ENCODE results near the gene IFITM1. TPM values are rescaled to one million over a fixed set of nuclear protein-coding genes. Genes with fewer than 3 reads are reported as not detected.
"Not testable (repeated sequence)": the region's sequence is repeated elsewhere in the genome, so short reads cannot be mapped to it uniquely, and the experiment has no call there.

The IFITM1 gene
- total and polyA plus RNA-seq, 2 donors from 2014 or later: 248 to 440 TPM

DNA sequence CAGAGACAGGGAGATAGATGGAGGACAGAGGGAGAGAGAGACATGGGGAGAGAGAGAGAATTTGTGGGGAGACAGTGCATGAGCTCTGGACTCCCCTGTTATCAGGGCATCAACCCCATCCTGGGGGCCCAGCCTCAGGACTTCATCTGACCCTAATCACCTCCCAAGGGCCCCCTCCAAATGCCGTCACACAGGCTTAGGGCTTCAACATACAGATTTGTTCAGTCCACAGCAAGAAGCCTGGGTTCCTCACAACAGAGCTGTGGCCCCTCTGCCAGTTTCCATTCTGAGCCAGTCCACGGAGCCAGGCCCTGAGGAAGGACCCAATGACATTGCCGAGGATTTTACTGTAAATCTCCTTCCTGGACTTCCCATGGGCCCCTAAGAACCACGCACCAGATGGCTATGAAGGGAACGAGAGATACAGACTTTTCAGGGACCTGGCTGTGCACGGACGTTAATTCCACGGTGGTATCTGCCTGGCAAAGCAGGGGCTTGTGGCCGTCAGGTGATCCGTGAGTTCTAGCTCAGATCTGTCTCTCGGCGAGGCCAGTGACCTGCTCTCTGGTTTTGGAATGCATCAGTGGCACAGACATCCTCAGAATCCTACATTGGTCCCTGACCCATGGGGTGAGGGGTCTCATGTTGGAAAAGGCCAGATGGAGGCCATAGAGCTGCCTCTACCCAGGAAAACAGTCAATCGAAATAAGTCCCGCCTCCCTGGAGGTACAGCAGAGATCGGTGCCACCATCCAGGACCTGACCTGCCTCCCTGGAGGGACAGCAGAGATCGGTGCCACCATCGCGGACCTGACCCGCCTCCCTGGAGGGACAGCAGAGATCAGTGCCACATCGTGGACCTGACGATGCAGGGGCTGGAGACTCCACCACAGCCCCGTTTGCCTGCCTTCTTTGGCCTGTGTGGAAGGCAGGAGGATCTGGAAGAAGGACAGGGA, 46.8 kb downstream of the IFITM1 start:
- peaks cover 0 to 13% (median 0%) of the 10 kb centered on the region in 3 donors for H3K9me3 ChIP-seq (ENCODE audit: control insufficient read depth in 2 of 3, insufficient read depth in 1 of 3, low read length in 3 of 3)
- no peak overlapping the region for H3K9ac ChIP-seq (ENCODE audit: low read length in 3 of 3)
- no peaks in the 10 kb centered on the region for H3K27me3 ChIP-seq (ENCODE audit: control insufficient read depth, insufficient read depth, low read length)
- TF ChIP-seq, protein P1, sequence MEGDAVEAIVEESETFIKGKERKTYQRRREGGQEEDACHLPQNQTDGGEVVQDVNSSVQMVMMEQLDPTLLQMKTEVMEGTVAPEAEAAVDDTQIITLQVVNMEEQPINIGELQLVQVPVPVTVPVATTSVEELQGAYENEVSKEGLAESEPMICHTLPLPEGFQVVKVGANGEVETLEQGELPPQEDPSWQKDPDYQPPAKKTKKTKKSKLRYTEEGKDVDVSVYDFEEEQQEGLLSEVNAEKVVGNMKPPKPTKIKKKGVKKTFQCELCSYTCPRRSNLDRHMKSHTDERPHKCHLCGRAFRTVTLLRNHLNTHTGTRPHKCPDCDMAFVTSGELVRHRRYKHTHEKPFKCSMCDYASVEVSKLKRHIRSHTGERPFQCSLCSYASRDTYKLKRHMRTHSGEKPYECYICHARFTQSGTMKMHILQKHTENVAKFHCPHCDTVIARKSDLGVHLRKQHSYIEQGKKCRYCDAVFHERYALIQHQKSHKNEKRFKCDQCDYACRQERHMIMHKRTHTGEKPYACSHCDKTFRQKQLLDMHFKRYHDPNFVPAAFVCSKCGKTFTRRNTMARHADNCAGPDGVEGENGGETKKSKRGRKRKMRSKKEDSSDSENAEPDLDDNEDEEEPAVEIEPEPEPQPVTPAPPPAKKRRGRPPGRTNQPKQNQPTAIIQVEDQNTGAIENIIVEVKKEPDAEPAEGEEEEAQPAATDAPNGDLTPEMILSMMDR (IDR thresholded peaks at IDR 0.05; ENCODE audit: borderline replicate concordance, extremely low read depth, insufficient read depth): no peak
- H3K27ac ChIP-seq (ENCODE audit: low read depth in 2 of 2, low read length in 2 of 2): no peak overlapping the region
- peaks cover 0 to 15% (median 0%) of the 10 kb centered on the region in 3 donors for H3K36me3 ChIP-seq (ENCODE audit: control insufficient read depth in 2 of 3, insufficient read depth in 3 of 3, low read length in 3 of 3)
- DNase-seq (peak in 2 of 5 donors; percentile 53 to 80), FAIRE-seq (no peak)
- no peak overlapping the region for H3K4me3 ChIP-seq (ENCODE audit: low read length in 3 of 3)
- intact Hi-C loops (cut with DNase I): no loop called here
- H3K4me1 ChIP-seq (ENCODE audit: control insufficient read depth in 2 of 3, insufficient read depth in 2 of 3, low read depth in 1 of 3, low read length in 3 of 3): peaks cover under 1 to 3% (median 2%) of the 10 kb centered on the region in 3 donors

DNA sequence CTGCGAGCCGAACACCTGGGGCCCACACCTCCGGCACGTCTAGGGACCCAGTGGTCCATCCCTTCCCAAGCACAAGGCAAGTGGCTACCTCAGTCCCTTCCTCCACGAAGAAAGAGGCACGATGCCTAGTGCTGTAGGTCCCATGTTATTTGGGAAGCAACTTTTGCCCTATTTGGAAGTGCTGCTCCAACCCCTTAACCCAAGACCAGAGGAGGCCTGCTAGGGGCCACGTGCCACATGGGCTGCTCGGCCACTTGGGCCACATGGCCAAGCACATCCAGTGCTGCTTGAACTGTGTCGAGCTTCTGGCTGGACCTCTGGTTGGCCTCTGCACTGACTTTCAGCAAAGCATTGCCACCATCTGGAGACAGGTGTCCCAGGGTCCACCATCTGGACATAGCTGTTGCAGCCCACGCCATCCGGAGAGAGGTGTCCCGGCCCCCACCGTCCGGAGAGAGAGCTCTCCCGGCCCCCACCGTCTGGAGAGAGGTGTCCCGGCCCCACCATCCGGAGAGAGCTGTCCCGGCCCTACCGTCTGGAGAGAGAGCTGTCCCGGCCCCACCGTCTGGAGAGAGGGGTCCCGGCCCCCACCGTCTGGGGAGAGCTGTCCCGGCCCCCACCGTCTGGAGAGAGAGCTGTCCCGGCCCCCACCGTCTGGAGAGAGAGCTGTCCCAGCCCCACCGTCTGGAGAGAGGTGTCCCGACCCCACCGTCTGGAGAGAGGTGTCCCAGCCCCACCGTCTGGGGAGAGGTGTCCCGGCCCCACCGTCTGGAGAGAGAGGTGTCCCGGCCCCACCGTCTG, 49.0 kb downstream of the IFITM1 start:
- Histone ChIP-seq H3K4me3 (ENCODE audit: low read length in 3 of 3) (no peak overlapping the region), H3K36me3 (ENCODE audit: control insufficient read depth in 2 of 3, insufficient read depth in 3 of 3, low read length in 3 of 3) (peaks cover 0 to under 1% (median 0%) of the 10 kb centered on the region in 3 donors), H3K27me3 (ENCODE audit: control insufficient read depth, insufficient read depth, low read length) (no peaks in the 10 kb centered on the region), H3K9ac (ENCODE audit: low read length in 3 of 3) (no peak overlapping the region), H3K9me3 (ENCODE audit: control insufficient read depth in 2 of 3, insufficient read depth in 1 of 3, low read length in 3 of 3) (peaks cover 0 to under 1% (median 0%) of the 10 kb centered on the region in 3 donors), H3K4me1 (ENCODE audit: control insufficient read depth in 2 of 3, insufficient read depth in 2 of 3, low read depth in 1 of 3, low read length in 3 of 3) (no peaks in the 10 kb centered on the region), H3K27ac (ENCODE audit: low read depth in 2 of 2, low read length in 2 of 2) (no peak overlapping the region)
- no peak for DNase-seq
- TF ChIP-seq, protein P1 (IDR thresholded peaks at IDR 0.05; ENCODE audit: borderline replicate concordance, extremely low read depth, insufficient read depth): no peak
- intact Hi-C loops (cut with DNase I): no loop called here
- FAIRE-seq: no peak

DNA sequence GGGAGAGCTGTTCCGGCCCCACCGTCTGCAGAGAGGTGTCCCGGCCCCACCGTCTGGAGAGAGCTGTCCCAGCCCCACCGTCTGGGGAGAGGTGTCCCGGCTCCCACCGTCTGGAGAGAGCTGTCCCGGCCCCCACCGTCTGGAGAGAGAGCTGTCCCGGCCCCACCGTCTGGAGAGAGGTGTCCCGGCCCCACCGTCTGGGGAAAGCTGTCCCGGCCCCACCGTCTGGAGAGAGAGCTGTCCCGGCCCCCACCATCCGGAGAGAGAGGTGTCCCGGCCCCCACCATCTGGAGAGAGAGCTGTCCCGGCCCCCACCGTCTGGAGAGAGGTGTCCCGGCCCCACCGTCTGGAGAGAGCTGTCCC, 49.6 kb downstream of the IFITM1 start:
- H3K9ac ChIP-seq (ENCODE audit: low read length in 3 of 3); H3K27ac ChIP-seq (ENCODE audit: low read depth in 2 of 2, low read length in 2 of 2); H3K4me3 ChIP-seq (ENCODE audit: low read length in 3 of 3); H3K4me1 ChIP-seq (ENCODE audit: control insufficient read depth in 2 of 3, insufficient read depth in 2 of 3, low read depth in 1 of 3, low read length in 3 of 3); DNase-seq; intact Hi-C loops (cut with DNase I); H3K9me3 ChIP-seq (ENCODE audit: control insufficient read depth in 2 of 3, insufficient read depth in 1 of 3, low read length in 3 of 3); H3K36me3 ChIP-seq (ENCODE audit: control insufficient read depth in 2 of 3, insufficient read depth in 3 of 3, low read length in 3 of 3); H3K27me3 ChIP-seq (ENCODE audit: control insufficient read depth, insufficient read depth, low read length); FAIRE-seq: not testable (repeated sequence)

Data from kidney (tissue), 14 donors.